K562 treated with DMSO at 1 percent for 24 hours (cell line): ENCODE measurements around the gene SULT1C3. TPM values are rescaled to one million over a fixed set of nuclear protein-coding genes. Genes with fewer than 3 reads are reported as not detected.

Source experiments
- total RNA-seq: library from RNA; unstranded; fragments of 300-600 nt; gene quantifications from 2 replicates; pipeline ENCODE4 v1.2.3, GENCODE V29; 2022; ENCODE audit warnings: low read depth; ENCODE audit not compliant: insufficient read depth

SULT1C3 gene
- total RNA-seq = not detected in 2 replicates

DNA sequence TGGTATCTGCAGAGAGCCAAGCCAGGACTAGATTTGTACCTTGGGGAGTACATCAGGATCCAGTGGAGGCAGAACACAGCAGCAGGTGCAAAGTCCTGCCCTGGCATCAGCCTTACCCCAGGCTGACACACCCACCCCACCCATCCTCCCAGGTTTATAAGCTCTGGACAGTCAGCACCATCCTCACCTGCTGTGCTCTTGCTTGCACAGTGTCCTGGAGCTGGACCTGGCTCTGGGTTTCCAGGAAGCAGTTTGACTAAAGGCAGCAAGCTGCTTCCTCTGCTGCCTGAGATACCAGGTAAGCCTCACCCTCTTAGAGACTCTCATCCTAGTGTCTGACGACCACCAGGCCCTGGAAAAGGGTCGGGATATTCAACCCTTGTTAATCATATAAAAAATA lies at the start of gene SULT1C3:
Gene SULT1C3 (plus strand): TSS at position 183 of the 400 bp plus-strand sequence. CDS start 7,227 bp downstream, outside the sequence.

GRCh38 chr2:108288534-108289106 lies 48.9 kb downstream of the SULT1C3 start, which contains the start of gene SULT1C2:
SULT1C2 (plus strand) TSS chr2:108288895; CDS start chr2:108293668, 4,773 bp downstream.

Other genes starting within 250 kb of the SULT1C3 start
- not detected in 2 replicates for gene SULT1C2, start 48.9 kb downstream of the SULT1C3 start, total RNA-seq
- 0.30 TPM in 1 of 2 replicates, not detected in the other for gene SULT1C4, start 138.0 kb downstream of the SULT1C3 start, total RNA-seq
- gene GCC2, start 209.2 kb downstream of the SULT1C3 start, total RNA-seq = 12.0 and 15.6 TPM in 2 replicates